Thyroid gland (tissue), 4 donors: Measurements from ENCODE around the gene SNX9.

Source experiments
- CTCF ChIP-seq, 6 experiments: fragments of 200-600 bp in 3 of 6; fragments of 450-650 bp in 3 of 6; sonication (generic) in 3 of 6; IDR thresholded peaks; one replicate each; pipeline ENCODE4 v1.5.1; 2016 to 2019; ENCODE audit warnings: antibody characterized with exemption in 6 of 6, mild to moderate bottlenecking in 2 of 6, inconsistent platforms in 1 of 6, moderate library complexity in 1 of 6
- POLR2A ChIP-seq, 2 donors: fragments of 450-650 bp; IDR thresholded peaks; one replicate each; pipeline ENCODE4 v1.6.1; 2017; ENCODE audit warnings: antibody characterized with exemption in 2 of 2, mild to moderate bottlenecking in 2 of 2, moderate library complexity in 1 of 2

- TF ChIP-seq POLR2A (IDR thresholded peaks at IDR 0.05) (no peak), CTCF (IDR thresholded peaks at IDR 0.05) (no peak)
Observed at GRCh38 chr6:157974341-157974894, 151.4 kb downstream of the SNX9 start.
